Fibroblast of pulmonary artery (primary cell): ENCODE data around the gene KRT37.

Experiments used
- DNase-seq: peaks from one replicate; pipeline ENCODE4 v3.0.0-alpha.2; 2010; ENCODE audit warnings: low read depth
- H3K4me3 ChIP-seq: replicated peaks from 2 replicates; pipeline ENCODE4 v1.5.1; 2011; ENCODE audit warnings: low read depth, mild to moderate bottlenecking, control low read depth, low read length, moderate library complexity
- TF ChIP-seq, protein P1 (sequence below): IDR thresholded peaks from 2 replicates; pipeline ENCODE4 v1.5.1; 2011; ENCODE audit warnings: mild to moderate bottlenecking, control low read depth, low read length, inconsistent platforms; ENCODE audit errors: missing control alignments

KRT37 gene

DNA sequence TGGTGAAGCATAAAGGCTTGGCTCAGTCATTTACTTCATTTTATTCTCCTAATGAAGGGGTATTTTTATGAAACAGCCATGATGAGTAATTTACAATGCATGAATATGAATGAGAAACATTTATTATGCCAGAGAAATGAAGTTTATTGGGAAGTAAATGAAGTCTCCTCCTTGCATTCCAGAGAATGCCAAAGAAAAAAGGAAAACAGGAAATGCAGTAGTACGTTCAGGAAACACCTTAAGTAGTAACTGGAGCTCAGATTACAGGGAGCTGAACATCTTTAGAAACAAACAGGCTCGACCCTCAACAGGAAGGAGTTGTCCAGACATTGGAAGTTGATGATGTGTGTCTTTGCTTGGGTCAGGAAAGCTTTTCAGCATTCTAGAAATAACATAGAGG, 46.8 kb downstream of the KRT37 start:
- TF ChIP-seq, protein P1, sequence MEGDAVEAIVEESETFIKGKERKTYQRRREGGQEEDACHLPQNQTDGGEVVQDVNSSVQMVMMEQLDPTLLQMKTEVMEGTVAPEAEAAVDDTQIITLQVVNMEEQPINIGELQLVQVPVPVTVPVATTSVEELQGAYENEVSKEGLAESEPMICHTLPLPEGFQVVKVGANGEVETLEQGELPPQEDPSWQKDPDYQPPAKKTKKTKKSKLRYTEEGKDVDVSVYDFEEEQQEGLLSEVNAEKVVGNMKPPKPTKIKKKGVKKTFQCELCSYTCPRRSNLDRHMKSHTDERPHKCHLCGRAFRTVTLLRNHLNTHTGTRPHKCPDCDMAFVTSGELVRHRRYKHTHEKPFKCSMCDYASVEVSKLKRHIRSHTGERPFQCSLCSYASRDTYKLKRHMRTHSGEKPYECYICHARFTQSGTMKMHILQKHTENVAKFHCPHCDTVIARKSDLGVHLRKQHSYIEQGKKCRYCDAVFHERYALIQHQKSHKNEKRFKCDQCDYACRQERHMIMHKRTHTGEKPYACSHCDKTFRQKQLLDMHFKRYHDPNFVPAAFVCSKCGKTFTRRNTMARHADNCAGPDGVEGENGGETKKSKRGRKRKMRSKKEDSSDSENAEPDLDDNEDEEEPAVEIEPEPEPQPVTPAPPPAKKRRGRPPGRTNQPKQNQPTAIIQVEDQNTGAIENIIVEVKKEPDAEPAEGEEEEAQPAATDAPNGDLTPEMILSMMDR: no peak
- DNase-seq: peak; percentile 27
- no peak overlapping the region for H3K4me3 ChIP-seq
